Smooth muscle cell (in vitro differentiated cells): ENCODE data around the gene PTPRN2. TPM values are rescaled to one million over a fixed set of nuclear protein-coding genes. Genes with fewer than 3 reads are reported as not detected.

Source experiments
- DNase-seq: peaks from one replicate; lab custom pipeline; 2025; ENCODE audit not compliant: unreplicated experiment; lab: John Stamatoyannopoulos, UW
- H2AFZ ChIP-seq: fragments of 200-600 bp; sonication (generic); 2 replicates; pipeline ENCODE4 v1.6.0; 2016; ENCODE audit warnings: antibody characterized with exemption, low read depth, mild to moderate bottlenecking
- H3F3A ChIP-seq: fragments of 200-600 bp; sonication (generic); 2 replicates; pipeline ENCODE4 v1.6.0; 2017; ENCODE audit warnings: antibody characterized with exemption, low read depth
- H3K27ac ChIP-seq: fragments of 200-600 bp; sonication (generic); 2 replicates; pipeline ENCODE4 v1.5.1; 2016; ENCODE audit warnings: low read depth, mild to moderate bottlenecking
- H3K27me3 ChIP-seq: fragments of 200-600 bp; sonication (generic); 2 replicates; pipeline ENCODE4 v1.6.1; 2016; ENCODE audit warnings: low read depth, mild to moderate bottlenecking
- H3K36me3 ChIP-seq: fragments of 200-600 bp; sonication (generic); 2 replicates; pipeline ENCODE4 v1.5.1; 2016; ENCODE audit warnings: low read depth
- H3K4me1 ChIP-seq: fragments of 200-600 bp; sonication (generic); 2 replicates; pipeline ENCODE4 v1.5.1; 2016; ENCODE audit warnings: low read depth
- H3K4me2 ChIP-seq: fragments of 200-600 bp; sonication (generic); 2 replicates; pipeline ENCODE4 v1.6.0; 2016; ENCODE audit warnings: mild to moderate bottlenecking
- H3K4me3 ChIP-seq: fragments of 200-600 bp; sonication (generic); 2 replicates; pipeline ENCODE4 v1.5.1; 2016; ENCODE audit warnings: mild to moderate bottlenecking
- H3K79me2 ChIP-seq: fragments of 200-600 bp; sonication (generic); 2 replicates; pipeline ENCODE4 v1.6.0; 2016; ENCODE audit warnings: low read depth, mild to moderate bottlenecking
- H3K9ac ChIP-seq: fragments of 200-600 bp; sonication (generic); 2 replicates; pipeline ENCODE4 v1.6.0; 2016; ENCODE audit warnings: low read depth
- H3K9me3 ChIP-seq: fragments of 200-600 bp; sonication (generic); replicated peaks from 2 replicates; pipeline ENCODE4 v1.5.1; 2016; ENCODE audit warnings: low read depth
- H4K20me1 ChIP-seq: fragments of 200-600 bp; sonication (generic); 2 replicates; pipeline ENCODE4 v1.6.0; 2016; ENCODE audit warnings: low read depth
- WGBS: methylation state at CpG from one replicate; pipeline ENCODE4 v1.1.7; 2016; ENCODE audit warnings: low lambda C conversion rate; 5-methylcytosine and 5-hydroxymethylcytosine counted together
- polyA plus RNA-seq: library from polyadenylated mRNA; unstranded; fragments of >200 nt; fragmentation: Nextera tagmentation; extraction: Ambion mirVana; gene quantifications from 2 replicates; pipeline ENCODE4 v1.2.1, GENCODE V29; 2016
- total RNA-seq: library from RNA; depleted of rRNA; stranded (reverse); fragments of >200 nt; gene quantifications from 2 replicates; pipeline ENCODE4 v1.2.3, GENCODE V29; 2014
- TF ChIP-seq, protein P1 (sequence below): fragments of 200-600 bp; sonication (generic); IDR thresholded peaks from 2 replicates; pipeline ENCODE4 v1.5.1; 2017; ENCODE audit warnings: borderline replicate concordance, mild to moderate bottlenecking, antibody characterized with exemption; ENCODE audit not compliant: insufficient read depth, poor library complexity, severe bottlenecking

The PTPRN2 gene
- total and polyA plus RNA-seq, 2 experiments from 2014 or later = 0.09 to 0.87 TPM

DNA sequence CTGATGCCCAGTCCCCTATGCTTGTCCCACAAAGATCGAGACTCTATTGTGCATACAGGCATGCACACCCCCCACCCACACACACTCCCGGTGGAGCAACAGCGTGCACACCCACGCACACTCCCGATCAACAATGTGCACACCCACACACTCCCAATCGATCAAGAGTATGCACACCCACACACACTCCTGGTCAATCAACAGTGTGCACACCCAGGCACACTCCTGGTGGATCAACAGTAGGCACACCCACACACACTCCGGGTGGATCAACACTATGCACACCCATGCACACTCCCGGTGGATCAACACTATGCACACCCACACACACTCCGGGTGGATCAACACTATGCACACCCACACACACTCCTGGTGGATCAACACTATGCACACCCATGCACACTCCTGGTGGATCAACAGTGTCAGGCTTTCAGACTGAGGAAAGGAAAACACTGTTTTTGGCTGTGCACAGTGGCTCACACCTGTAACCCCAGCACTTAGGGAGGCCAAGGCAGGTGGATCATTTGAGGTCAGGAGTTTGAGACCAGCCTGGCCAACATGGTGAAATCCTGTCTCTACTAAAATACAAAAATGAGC is 118.8 kb downstream of the PTPRN2 start:
- 78% methylated on average over 9 of the region's 9 CpGs for WGBS
- H3K27me3 ChIP-seq = no peaks in the 10 kb centered on the region

DNA sequence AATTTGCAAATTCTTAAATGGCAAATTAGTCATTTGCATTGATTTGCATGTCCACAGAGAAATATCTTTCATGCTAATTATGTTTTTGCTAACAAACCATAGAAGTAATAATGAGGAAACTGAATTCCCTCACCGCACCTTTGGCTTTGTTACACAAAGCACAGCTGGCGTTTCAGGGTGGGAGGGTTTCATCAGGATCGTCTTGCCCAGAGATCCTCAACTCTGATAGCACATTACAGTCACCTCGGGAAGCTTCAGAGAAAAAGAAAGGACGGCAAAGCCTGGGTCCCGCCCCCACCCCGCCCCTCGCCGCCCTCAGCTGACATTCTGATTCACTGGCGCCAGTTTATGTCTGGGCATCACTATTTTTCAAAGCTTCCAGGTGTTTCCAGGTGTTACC is 119.4 kb downstream of the PTPRN2 start:
- Histone ChIP-seq H3K9me3 (no peaks in the 10 kb centered on the region), H3K79me2 (no peaks in the 10 kb centered on the region), H3K27me3 (no peaks in the 10 kb centered on the region), H2AFZ (no peak overlapping the region), H3K4me1 (peaks cover 11% of the 10 kb centered on the region), H3K4me3 (no peak overlapping the region), H4K20me1 (no peaks in the 10 kb centered on the region), H3K27ac (no peak overlapping the region), H3F3A (no peaks in the 10 kb centered on the region), H3K9ac (no peak overlapping the region), H3K36me3 (no peaks in the 10 kb centered on the region), H3K4me2 (no peak overlapping the region)
- WGBS = 33% methylated on average over 10 of the region's 10 CpGs
- TF ChIP-seq, protein P1, sequence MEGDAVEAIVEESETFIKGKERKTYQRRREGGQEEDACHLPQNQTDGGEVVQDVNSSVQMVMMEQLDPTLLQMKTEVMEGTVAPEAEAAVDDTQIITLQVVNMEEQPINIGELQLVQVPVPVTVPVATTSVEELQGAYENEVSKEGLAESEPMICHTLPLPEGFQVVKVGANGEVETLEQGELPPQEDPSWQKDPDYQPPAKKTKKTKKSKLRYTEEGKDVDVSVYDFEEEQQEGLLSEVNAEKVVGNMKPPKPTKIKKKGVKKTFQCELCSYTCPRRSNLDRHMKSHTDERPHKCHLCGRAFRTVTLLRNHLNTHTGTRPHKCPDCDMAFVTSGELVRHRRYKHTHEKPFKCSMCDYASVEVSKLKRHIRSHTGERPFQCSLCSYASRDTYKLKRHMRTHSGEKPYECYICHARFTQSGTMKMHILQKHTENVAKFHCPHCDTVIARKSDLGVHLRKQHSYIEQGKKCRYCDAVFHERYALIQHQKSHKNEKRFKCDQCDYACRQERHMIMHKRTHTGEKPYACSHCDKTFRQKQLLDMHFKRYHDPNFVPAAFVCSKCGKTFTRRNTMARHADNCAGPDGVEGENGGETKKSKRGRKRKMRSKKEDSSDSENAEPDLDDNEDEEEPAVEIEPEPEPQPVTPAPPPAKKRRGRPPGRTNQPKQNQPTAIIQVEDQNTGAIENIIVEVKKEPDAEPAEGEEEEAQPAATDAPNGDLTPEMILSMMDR = no peak
- DNase-seq = no peak

More for the DNA sequence above, 118.8 kb downstream of the PTPRN2 start:
- Histone ChIP-seq H4K20me1 (no peaks in the 10 kb centered on the region), H3K4me3 (no peak overlapping the region), H3K9me3 (no peaks in the 10 kb centered on the region), H3K4me2 (no peak overlapping the region), H3K79me2 (no peaks in the 10 kb centered on the region), H3K4me1 (peaks cover 11% of the 10 kb centered on the region), H3F3A (no peaks in the 10 kb centered on the region), H3K36me3 (no peaks in the 10 kb centered on the region), H2AFZ (no peak overlapping the region), H3K9ac (no peak overlapping the region), H3K27ac (no peak overlapping the region)
- TF ChIP-seq, protein P1 = no peak
- no peak for DNase-seq

DNA sequence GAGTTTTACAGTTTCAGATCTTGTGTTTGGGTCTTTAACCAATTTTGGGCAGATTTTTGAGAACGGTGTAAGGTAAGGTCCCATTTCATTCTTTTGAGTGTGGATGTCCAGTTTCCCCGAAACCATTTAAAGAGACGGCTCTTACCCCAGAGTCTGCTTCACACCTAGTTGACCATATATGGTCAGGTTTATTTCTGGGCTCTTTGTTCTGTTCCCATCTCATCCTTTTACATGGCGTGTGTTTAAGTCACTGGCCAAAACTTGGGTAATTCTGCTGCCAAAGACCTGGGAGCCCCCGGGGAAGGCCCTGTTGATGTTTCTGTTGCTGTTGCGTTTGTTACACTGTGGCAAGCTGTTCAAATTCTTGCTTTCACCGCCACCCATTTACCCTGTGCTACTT is 120.1 kb downstream of the PTPRN2 start:
- DNase-seq = no peak
- Histone ChIP-seq H3K4me3 (no peak overlapping the region), H3K4me1 (peaks cover 11% of the 10 kb centered on the region), H3F3A (no peaks in the 10 kb centered on the region), H3K4me2 (no peak overlapping the region), H3K27me3 (no peaks in the 10 kb centered on the region), H2AFZ (no peak overlapping the region), H3K9ac (no peak overlapping the region), H4K20me1 (no peaks in the 10 kb centered on the region), H3K36me3 (no peaks in the 10 kb centered on the region), H3K9me3 (no peaks in the 10 kb centered on the region), H3K79me2 (no peaks in the 10 kb centered on the region), H3K27ac (no peak overlapping the region)
- 70% methylated on average over 7 of the region's 7 CpGs for WGBS
- TF ChIP-seq, protein P1 = no peak

DNA sequence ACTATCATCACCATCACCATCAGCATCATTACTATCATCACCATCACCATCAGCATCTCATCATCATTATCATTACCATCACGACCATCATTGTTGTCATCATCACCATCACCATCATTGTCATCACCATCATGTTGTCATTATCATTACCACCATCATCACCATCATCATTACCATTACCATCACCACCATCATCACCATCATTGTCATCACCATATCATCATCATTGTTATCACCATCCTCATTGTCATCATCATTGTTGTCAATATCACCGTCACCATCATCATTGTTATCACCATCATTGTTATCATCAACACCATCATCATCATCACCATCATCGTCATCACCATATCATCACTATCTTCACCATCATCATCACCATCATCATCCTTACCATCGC is 124.3 kb downstream of the PTPRN2 start:
- Histone ChIP-seq H4K20me1 (no peaks in the 10 kb centered on the region), H3K4me1 (peaks cover 10% of the 10 kb centered on the region), H3K4me2 (no peak overlapping the region), H3K4me3 (no peak overlapping the region), H3K36me3 (no peaks in the 10 kb centered on the region), H3K79me2 (no peaks in the 10 kb centered on the region), H3K9me3 (no peaks in the 10 kb centered on the region), H3F3A (no peaks in the 10 kb centered on the region), H3K9ac (no peak overlapping the region), H3K27me3 (no peaks in the 10 kb centered on the region), H3K27ac (no peak overlapping the region), H2AFZ (no peak overlapping the region)
- TF ChIP-seq, protein P1 = no peak
- WGBS = 90% methylated on average over 4 of the region's 4 CpGs
- DNase-seq = no peak
